GM18861 (cell line): ENCODE data around the gene XYLT2.
A peak's percentile ranks its signal among the peaks of the same experiment; 100 is the strongest.
"Not testable (repeated sequence)": the region's sequence is repeated elsewhere in the genome, so short reads cannot be mapped to it uniquely, and the experiment has no call there.

Experiments
- ATAC-seq: cut with Tn5 transposase; IDR thresholded peaks from one replicate; pipeline ENCODE4 v1.9.1; 2021; ENCODE audit not compliant: unreplicated experiment

The XYLT2 gene

DNA sequence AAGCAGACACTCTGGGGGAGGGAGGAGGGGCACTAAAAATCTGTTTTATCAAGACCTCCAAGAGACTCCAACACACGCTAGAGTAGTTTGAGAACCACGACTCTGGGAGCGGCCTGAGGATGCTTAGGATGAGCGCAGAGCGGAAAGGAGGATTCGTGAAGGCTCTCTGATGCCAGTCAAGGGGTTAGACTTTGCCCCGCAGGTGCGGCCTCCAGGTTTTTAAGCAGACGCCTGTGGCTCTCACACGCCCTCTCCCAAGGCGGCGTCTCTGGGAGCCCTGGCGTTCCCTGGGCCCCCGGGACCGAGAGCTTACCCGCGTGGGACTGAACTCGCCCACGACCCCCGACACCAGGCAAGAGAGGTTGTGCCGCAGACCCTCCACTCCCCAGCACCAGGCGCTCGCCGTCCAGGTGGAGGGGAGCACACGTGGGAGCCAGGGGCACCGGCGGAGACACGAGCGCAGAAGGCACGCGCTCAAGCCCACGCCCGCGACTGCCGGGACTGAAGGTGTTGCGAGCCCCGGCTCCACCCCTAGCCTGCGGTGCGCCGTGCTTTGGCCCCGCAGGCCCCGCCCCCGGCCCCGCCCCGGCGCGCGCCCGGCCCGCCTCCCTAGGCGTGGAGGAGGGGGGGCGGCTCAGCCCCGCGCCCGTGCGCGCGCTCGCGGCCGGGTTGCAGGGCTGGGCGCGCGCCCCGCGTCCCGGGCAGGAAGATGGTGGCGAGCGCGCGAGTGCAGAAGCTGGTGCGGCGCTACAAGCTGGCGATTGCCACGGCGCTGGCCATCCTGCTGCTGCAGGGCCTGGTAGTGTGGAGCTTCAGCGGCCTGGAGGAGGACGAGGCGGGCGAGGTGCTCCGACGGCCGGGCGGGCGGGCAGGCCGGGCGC, at the start of gene XYLT2:
TSS of gene XYLT2 (plus strand) at position 695 of the 881 bp plus-strand sequence. CDS start at position 710, 15 bp downstream.
- ATAC-seq, result peak; percentile 60

DNA sequence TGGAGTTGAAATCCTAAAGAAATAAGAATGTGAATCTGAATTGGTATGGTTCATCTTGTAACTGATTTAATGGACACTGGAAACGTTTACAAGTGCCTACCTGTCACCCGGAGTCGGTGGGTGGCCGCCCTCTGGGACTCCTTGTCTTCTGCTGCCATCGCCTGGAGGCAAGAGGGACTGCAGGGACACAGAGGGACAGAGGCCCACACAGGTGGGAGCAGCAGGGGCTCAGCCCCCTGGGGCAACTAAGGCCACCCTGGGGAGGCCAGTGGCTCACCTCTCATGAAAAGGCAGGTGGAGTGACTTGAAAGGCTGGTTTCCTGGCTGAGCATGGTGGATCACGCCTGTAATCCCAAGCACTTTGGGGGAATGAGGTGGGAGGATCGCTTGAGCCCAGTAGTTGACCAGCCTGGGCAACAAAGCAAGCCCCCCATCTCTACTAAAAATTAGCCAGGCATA, 48.5 kb upstream of the XYLT2 start:
- no peak for ATAC-seq

DNA sequence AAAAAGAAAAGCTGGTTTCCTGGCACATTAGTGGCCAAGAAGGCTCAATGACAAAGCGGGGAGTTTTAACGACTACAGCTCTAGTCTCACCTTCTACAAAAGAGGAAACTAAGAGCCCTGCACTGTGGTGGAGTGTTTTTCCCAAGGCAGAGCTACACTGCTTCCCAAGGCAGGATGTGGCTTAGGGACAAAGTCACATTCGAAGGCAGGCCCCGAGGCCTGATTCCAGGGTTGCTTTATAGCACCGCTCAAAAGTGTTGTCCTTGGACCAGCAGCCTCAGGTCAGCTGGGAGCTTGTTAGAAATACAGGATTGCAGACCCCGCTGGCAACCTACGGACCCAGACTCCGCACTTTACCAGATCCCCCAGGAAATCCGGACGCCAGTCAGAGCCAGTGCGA, 47.9 kb upstream of the XYLT2 start:
- ATAC-seq, result no peak

DNA sequence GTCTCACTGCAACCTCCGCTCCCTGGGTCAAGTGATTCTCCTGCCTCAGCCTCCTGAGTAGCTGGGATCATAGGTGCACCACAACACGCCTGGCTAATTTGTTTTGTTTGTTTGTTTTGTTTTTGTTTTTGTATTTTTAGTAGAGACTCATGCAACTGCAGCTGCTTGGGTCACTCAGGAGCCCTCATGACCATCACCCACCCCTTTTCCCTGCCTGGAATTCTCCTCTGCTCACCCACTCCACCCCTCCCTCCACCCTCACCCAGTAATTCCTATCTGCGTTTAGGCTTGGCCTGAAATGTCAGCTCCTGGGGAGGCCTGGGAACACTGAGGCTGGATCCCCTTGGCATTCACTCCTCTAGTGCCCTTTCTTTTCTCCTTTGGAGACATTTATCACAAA, 46.1 kb upstream of the XYLT2 start:
- ATAC-seq, result no peak

DNA sequence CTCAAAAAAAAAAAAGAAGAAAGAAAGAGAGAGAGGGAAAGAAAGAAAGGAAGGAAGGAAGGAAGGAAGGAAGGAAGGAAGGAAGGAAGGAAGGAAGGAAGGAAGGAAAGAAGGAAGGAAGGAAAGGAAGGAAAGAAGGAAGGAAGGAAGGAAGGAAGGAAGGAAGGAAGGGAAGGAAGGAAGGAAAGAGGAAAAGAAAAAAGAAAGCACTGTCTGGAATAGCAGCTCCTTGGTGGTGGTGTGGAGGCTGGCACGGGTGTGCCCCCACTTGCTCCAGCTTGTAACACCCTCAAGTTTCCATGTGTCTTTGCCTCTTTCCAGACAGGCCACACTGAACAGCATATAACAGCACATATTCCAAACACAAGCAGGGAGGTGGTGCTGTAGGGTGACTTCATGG, 45.1 kb upstream of the XYLT2 start:
- ATAC-seq, result not testable (repeated sequence)

DNA sequence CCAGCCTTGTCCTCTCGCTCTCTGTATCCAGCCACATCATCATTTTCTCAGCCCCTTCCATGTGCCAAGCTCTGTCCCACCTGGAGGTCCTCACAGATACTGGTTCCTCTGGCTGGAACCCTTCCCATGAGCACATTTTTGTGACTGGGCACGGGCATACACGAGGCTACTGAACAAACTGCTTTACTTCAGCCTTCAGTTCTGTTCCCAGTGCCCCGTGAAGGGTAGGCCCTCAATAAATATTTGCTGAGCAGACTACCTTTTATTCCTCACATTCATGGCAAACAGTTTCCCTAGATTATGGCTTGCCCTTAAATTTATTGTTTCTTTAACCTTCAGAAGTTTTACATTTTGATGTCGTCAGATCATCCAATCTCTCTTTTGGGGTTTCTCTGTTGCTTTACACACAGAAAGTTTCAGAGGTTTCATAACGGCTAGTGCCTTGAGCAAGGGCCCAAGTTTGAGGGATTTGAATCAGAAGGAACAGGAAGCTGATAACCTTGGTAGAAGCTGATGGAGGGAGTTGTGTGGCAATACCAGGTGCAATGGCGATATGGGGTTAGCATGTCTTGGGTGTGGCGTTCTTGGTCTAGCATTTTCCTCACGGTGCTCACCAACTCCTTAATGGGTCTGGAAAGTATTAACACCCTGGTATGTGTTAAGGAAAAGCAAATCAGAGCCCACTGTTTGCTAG, 43.9 kb upstream of the XYLT2 start:
- ATAC-seq, result no peak

DNA sequence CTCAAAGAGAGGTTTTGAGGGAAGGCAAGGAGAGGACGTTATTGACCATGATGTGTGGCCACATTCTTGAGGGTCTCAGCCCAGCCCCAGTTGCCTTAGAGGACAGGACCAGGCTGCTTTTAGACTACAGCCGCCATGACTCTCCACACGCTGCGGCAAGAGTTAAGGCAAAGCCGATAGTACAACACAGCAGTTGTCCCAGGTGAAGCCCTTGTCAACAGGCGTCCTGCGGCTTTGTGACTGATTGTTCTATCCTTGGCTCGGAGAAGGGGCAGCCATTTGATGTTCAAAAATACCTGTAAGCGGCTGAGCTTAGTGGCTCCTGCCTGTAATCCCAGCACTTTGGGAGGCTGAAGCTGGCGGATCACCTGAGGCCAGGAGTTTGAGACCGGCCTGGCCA, 42.9 kb upstream of the XYLT2 start:
- ATAC-seq, result no peak

DNA sequence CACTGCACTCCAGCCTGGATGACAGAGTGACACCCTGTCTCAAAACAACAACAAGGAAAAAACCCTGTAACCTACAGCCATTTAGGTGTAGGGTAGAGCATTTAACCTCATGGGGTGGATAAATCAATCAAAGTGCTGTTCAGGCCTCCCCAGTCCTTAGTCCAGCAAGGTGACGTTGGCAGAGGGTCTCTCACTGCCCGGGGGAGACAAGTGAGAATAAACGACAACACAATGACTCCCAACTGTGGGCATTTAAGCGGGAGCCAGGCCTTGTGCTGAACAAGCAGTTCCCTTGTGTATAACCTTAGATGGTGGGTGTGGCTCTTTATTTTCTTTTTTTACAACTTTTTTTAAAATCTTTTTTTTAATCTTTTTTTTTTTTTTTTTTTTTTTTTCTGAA, 42.3 kb upstream of the XYLT2 start:
- ATAC-seq, result no peak

DNA sequence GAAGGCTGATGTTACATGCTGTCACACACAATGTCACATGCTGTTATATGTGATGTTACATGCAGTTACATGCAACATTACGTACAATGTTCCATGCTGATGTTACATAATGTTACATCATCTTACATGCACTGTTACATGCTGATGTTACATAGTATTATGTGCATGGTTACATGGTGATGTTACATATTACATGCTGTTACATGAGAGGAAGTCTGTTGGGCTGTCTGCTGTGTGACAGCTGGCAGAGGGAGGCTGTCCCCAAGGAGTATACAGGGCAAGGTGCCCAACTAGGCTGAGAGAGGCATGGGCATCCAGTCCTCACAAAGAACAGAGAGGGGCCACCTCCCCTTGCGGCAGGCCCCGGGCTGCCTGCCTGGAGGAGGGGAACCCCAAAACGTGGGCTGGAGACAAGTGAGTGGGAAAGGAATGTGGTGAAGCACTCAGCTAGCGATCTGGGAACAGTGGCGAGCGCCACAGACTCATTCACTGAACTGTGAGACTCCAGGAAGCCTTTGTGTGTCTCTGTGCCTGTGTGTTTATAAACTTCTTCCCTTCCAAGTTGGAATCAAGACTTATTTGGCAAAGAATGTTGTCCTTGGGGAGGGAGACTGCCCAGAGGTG, 41.0 kb upstream of the XYLT2 start:
- ATAC-seq, result no peak

DNA sequence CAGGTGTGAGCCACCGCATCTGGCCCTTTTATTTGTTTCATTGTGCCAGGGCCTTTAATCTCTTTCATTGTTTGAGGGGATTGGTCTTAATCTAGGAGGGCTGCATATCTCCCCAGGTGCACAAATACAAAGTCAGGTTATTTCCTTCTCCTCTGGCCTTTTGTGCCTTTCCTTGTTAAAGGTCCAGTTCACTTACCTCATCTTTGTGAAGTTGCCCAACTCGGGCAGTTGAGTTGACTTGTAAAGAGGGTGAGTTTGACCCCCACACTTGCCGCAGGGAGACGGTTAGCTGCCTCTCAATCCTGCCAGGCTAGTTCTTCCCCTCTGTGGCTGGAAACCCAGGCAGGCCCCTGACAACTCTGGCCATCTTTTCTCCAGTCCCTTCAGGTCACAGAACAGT, 38.3 kb upstream of the XYLT2 start:
- no peak for ATAC-seq

DNA sequence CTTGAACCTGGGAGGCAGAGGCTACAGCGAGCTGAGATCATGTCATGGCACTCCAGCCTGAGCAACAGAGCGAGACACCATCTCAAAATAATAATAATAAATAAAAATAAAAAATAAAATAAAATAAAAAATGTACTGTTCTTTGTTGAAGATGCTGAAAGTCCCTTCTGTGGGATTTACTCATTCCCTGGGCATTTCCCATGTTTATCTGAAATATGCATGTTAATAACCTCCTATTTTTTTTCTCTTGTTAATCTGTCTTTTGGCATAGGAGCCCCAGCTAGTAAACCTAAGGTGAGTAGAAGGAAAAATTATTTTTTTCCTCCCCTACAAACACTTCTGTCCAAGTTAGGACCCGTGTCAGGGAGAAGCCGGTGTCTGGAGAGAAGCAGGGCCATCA, 37.3 kb upstream of the XYLT2 start:
- ATAC-seq, result no peak

DNA sequence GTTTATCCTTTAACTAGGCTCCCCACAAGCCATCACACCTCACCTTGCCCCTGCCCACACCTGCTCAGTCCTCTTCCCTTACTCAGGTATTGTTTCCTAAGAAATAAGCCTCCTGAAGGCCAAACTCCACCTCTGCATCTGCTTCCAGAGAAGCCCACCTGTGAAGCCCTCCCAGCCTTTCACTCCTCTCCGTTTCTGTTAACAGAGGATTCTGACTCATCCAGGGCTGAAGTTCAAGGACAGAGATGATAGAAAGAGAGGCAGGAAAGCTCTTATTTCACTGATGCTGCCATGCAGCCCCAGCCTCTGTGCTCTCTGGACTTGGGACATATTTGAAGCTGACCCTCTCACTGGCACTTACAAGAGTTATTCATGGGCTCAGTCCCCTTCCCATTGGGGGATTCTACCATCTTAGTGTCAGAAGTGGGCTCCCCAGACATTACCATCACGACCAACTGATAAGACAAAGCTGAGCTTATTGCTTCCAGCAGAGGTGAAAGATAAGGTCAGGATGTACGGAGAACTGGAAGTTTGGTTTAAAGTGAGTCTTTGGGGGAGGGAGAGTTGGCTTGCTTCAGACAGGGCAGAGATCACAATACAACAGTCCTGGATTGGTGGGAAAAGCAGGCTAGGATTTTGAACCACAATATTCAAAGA, 35.3 kb upstream of the XYLT2 start:
- no peak for ATAC-seq

DNA sequence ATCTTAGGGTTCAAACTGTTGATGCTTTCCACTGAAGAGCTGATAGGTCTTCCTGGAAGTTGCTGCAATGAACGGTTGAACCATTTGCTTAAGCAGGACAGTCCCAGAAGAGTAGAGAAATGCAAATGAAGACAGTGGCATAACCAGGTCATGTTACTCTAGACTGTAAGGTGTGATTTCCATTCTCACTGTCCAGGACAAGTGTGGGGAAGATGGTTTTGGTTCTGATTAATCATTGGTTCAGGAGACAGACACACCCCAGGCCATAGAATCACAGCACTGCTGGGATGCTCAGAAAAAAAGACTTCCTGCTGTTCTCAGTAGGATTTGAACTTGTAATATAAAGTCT, 34.8 kb upstream of the XYLT2 start:
- no peak for ATAC-seq

DNA sequence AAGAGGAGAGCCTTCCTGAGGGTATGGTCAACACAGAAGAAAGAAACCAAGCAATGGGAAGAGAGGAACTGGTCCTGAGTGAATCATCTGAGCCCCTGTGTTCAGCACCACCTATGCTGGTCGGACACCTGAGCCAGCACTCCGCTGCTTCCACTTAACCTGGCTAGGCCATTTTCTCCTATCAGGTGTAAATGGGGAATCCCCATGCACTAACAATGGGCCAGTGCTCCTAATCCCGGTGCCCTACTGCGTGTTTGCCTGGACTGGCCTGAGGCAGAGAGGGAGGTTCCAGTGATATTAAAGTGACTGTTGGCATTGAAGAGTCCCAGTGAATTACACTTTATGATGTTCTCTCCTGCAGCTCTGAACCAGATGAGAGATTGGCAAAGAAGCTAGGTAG, 34.4 kb upstream of the XYLT2 start:
- no peak for ATAC-seq

DNA sequence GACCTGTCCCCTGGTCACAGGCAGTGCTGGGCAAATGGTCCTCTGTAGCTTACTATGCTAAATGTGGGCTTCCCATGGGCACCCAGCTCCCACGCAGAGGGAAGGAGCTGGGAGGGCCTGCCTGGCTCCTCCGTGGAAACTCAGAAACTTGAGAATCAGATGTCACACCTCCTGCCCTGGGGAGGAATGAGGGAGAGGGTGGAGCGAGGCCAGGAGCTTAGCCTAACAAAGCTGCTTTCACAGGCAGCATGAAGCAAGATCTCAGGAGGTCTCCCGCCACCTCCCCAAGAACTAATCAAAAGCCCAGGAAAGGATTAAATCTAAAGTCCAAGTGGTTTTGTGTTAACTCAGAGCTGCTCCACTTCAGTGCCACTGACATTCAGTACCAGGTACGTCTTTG, 33.6 kb upstream of the XYLT2 start:
- no peak for ATAC-seq

DNA sequence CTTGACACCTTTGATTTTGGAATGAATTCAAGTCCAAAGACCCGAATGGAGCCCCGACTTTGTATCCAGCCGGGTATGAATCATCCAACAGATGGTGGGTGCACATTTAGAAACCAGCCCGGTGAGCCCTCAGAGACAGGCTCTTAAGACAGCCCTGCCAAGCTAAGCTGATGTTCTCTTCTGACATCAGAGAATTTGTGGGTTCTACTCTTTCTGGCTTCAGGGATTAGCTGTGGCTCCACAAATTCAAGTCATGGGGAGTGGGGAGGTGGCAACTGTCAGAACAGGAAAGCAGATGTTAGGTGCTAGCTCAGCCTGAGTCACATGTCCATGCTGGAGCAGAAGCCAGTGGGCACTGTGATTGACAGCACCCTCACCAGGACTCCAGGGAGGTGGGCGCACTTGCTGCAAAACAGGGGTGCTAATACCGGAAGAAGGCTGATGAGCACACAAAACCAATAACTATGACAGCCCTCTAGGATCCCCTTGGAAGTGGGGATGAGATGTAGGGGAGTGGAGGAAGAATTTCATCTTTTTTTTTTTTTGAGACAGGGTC, 31.4 kb upstream of the XYLT2 start:
- no peak for ATAC-seq

DNA sequence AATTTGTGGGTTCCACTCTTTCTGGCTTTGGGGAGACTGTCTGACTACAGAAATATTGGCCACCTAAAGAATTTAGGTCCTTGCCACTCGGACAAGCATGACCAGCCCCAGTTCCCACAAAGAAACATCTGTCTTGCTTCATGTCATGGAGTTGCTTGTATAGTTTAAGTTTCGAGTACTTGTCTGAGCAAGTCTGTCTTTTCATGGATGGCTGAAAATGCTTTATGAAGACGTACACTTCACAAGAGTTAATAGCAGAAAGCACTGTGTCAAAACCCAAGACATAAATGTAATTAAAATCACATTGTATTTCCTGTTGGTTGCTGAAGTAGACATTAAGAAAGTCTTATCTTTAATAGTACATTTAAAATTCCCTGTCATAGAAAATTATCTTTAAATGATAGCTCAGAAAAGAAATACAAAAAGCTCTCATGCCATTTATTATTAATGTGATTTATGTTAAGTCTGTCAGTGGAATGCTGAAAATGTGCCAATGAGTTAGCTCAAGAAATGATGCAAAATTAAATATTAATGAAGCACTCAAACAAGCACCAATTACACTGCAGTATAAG, 29.8 kb upstream of the XYLT2 start:
- ATAC-seq, result no peak

DNA sequence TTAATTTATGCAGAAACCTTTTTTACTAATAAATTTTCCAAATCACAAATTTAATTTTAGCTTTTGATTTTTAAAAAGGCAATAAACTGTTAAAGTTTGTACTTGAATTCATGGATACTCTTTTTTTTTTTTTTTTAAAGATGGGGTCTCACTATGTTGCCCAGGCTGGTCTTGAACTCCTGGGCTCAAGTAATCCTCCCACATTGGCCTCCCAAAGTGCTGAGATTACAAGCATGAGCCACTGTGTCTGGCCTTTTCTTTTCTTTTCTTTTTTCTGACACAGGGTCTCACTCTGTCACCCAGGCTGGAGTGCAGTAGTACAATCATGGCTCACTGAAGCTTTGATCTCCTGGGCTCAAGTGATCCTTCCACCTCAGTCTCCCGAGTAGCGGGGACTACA, 29.3 kb upstream of the XYLT2 start:
- ATAC-seq, result not testable (repeated sequence)

DNA sequence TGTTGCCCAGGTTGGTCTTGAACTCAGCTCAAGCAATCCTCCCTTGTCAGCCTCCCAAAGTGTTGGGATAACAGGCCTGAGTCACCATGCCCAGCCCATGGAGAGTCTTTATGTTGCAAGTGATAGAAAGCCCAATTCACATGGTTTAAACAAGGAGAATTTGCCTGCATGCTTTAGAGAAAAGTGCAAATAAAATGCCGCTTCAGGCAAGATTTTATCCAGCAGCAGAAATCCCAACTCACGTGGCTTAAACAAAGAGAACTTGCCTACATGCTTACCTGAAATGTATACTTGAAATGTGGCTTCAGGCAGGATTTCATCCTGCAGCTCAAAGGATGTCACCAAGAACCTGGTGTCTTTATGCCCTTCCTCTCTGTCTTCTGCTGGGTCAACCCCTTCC, 28.8 kb upstream of the XYLT2 start:
- no peak for ATAC-seq

DNA sequence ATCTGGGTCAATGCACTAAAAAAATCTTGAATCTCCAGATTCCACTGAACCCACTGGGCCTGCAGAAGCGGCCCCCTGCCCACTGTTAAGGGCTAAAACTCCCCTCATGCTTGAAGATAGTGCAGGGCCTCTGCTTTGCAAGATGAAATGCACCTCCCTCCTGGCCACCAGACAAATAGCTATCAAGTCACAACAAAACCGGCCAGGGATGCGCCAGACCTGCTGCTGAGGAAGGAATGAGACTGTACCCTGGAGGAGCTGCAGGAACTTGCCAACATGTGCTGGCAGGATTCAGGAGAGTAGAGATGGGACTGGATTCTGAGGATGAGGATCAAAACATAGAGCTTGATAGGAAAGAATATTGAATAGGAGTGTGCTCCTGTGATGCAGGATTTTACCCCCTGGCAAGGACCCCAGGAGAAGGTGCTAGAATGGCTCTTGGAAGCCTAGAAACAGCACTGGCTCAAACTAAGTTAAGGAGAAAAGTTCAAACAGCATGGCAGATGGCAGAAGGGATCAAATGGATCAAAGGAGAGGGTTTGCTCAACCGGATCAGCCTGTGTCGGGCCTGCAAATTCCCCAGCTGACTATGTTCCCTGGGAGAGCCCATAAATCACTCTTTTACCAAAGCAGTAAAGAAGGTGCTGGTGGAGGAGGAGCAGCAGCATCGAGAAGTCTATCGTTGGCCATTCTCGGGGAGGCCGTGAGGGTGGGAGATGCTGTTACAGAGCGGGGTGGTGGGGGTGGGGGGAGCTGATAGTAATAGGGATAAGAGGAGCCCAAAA, 27.2 kb upstream of the XYLT2 start:
- no peak for ATAC-seq
